OCI-LY1 (cell line): Measurements from ENCODE around the gene ERVH48-1.

Experiments used
- H2AFZ ChIP-seq: fragments of 200-600 bp; sonication (generic), shearing (Covaris generic); 2 replicates; pipeline ENCODE4 v1.6.0; 2014; ENCODE audit warnings: antibody characterized with exemption, mild to moderate bottlenecking, low read length
- H3F3A ChIP-seq: fragments of 200-600 bp; sonication (generic), shearing (Covaris generic); 2 replicates; pipeline ENCODE4 v1.6.0; 2014; ENCODE audit warnings: mild to moderate bottlenecking, antibody characterized with exemption, low read length, moderate library complexity; ENCODE audit not compliant: insufficient read depth
- H3K27ac ChIP-seq: fragments of 200-600 bp; sonication (generic); 2 replicates; pipeline ENCODE4 v1.5.1; 2014; ENCODE audit warnings: low read length, mixed run types, mild to moderate bottlenecking, low read depth; ENCODE audit not compliant: poor library complexity, severe bottlenecking
- H3K27me3 ChIP-seq: fragments of 200-600 bp; sonication (generic); 2 replicates; pipeline ENCODE4 v1.6.0; 2014; ENCODE audit warnings: antibody characterized with exemption, mild to moderate bottlenecking, low read length, moderate library complexity; ENCODE audit not compliant: insufficient read depth
- H3K36me3 ChIP-seq: fragments of 200-600 bp; sonication (generic); 2 replicates; pipeline ENCODE4 v1.6.1; 2014; ENCODE audit warnings: mild to moderate bottlenecking, antibody characterized with exemption, low read length, moderate library complexity, mixed read lengths; ENCODE audit not compliant: insufficient read depth
- H3K4me1 ChIP-seq: fragments of 200-600 bp; sonication (generic); 2 replicates; pipeline ENCODE4 v1.5.1; 2014; ENCODE audit warnings: mild to moderate bottlenecking, low read length, moderate library complexity; ENCODE audit not compliant: insufficient read depth, severe bottlenecking
- H3K4me2 ChIP-seq: fragments of 200-600 bp; sonication (generic), shearing (Covaris generic); 2 replicates; pipeline ENCODE4 v1.6.1; 2014; ENCODE audit warnings: low read length
- H3K4me3 ChIP-seq: fragments of 200-600 bp; sonication (generic); 2 replicates; pipeline ENCODE4 v1.5.1; 2014; ENCODE audit warnings: low read length, low read depth, mild to moderate bottlenecking, mixed read lengths; ENCODE audit not compliant: poor library complexity, severe bottlenecking
- H3K79me2 ChIP-seq: fragments of 200-600 bp; shearing (Covaris generic); 2 replicates; pipeline ENCODE4 v1.6.1; 2016; ENCODE audit warnings: mixed run types, low read length, mixed read lengths; ENCODE audit not compliant: insufficient read depth
- H3K9ac ChIP-seq: fragments of 200-600 bp; sonication (generic), shearing (Covaris generic); 2 replicates; pipeline ENCODE4 v1.6.1; 2014; ENCODE audit warnings: mild to moderate bottlenecking, low read length, mixed read lengths
- H3K9me2 ChIP-seq: fragments of 200-600 bp; sonication (generic), shearing (Covaris generic); 2 replicates; pipeline ENCODE4 v1.6.1; 2014; ENCODE audit warnings: low read depth, mild to moderate bottlenecking, low read length, mixed read lengths
- H3K9me3 ChIP-seq: fragments of 200-600 bp; shearing (Covaris generic); 2 replicates; pipeline ENCODE4 v1.6.1; 2014; ENCODE audit warnings: low read length, mixed read lengths
- H4K20me1 ChIP-seq: fragments of 200-600 bp; sonication (generic), shearing (Covaris generic); 2 replicates; pipeline ENCODE4 v1.6.0; 2016; ENCODE audit warnings: mild to moderate bottlenecking, low read length; ENCODE audit not compliant: insufficient read depth
- CTCF ChIP-seq: fragments of 200-600 bp; sonication (generic), shearing (Covaris generic); IDR thresholded peaks from 2 replicates; pipeline ENCODE4 v1.5.1; 2017; ENCODE audit warnings: mild to moderate bottlenecking, antibody characterized with exemption, low read length, moderate library complexity, mixed read lengths
- EZH2 ChIP-seq: fragments of 200-600 bp; sonication (generic), shearing (Covaris generic); IDR thresholded peaks from 2 replicates; pipeline ENCODE4 v1.8.0; 2017; ENCODE audit warnings: borderline replicate concordance, mixed run types, mild to moderate bottlenecking, antibody characterized with exemption, low read length, moderate library complexity, mixed read lengths

ERVH48-1 gene

GRCh38 chr21:42923553-42924432 is 1.6 kb downstream of the ERVH48-1 start:
- H3F3A ChIP-seq: no peaks in the 10 kb centered on the region
- TF ChIP-seq CTCF: peak; percentile 84
- TF ChIP-seq EZH2: no peak
- H3K9ac ChIP-seq: peak overlapping the region; percentile 61
- H3K36me3 ChIP-seq: no peaks in the 10 kb centered on the region
- no peaks in the 10 kb centered on the region for H3K9me3 ChIP-seq
- peak overlapping the region; percentile 35 for H3K4me3 ChIP-seq
- H3K4me1 ChIP-seq: peaks cover 18% of the 10 kb centered on the region
- H3K27ac ChIP-seq: peak overlapping the region; percentile 66
- no peak overlapping the region for H2AFZ ChIP-seq
- H3K79me2 ChIP-seq: no peaks in the 10 kb centered on the region
- H3K4me2 ChIP-seq: peak overlapping the region; percentile 60
- H3K27me3 ChIP-seq: no peaks in the 10 kb centered on the region
- H3K9me2 ChIP-seq: no peaks in the 10 kb centered on the region
- no peaks in the 10 kb centered on the region for H4K20me1 ChIP-seq

GRCh38 chr21:42922918-42923317 is 2.5 kb downstream of the ERVH48-1 start:
- Histone ChIP-seq H3K4me1 (peaks cover 18% of the 10 kb centered on the region), H3F3A (no peaks in the 10 kb centered on the region), H3K9me3 (no peaks in the 10 kb centered on the region), H2AFZ (no peak overlapping the region), H4K20me1 (no peaks in the 10 kb centered on the region), H3K36me3 (no peaks in the 10 kb centered on the region; the same call in 1 of the 2 replicates), H3K4me3 (no peak overlapping the region), H3K79me2 (no peaks in the 10 kb centered on the region), H3K27ac (no peak overlapping the region), H3K4me2 (no peak overlapping the region), H3K27me3 (no peaks in the 10 kb centered on the region), H3K9me2 (no peaks in the 10 kb centered on the region), H3K9ac (no peak overlapping the region)
- no peak for TF ChIP-seq EZH2
- no peak for TF ChIP-seq CTCF

- Histone ChIP-seq H2AFZ (no peak overlapping the region), H3K9ac (no peak overlapping the region), H3K9me2 (no peaks in the 10 kb centered on the region), H3K9me3 (no peaks in the 10 kb centered on the region), H3K4me2 (no peak overlapping the region), H3F3A (no peaks in the 10 kb centered on the region), H3K36me3 (no peaks in the 10 kb centered on the region; the same call in 1 of the 2 replicates), H3K4me1 (peaks cover 18% of the 10 kb centered on the region), H3K79me2 (no peaks in the 10 kb centered on the region), H3K27me3 (no peaks in the 10 kb centered on the region), H4K20me1 (no peaks in the 10 kb centered on the region), H3K4me3 (no peak overlapping the region), H3K27ac (no peak overlapping the region)
- TF ChIP-seq CTCF (no peak), EZH2 (no peak)
These were observed 3.5 kb downstream of the ERVH48-1 start for GRCh38 chr21:42921927-42922326.
